ENCODE results near the gene IQCC.

The IQCC gene

GRCh38 chr1:32195972-32196823 is 9.3 kb upstream of the IQCC start:
- DNase-seq = no peak

GRCh38 chr1:32197074-32197473 is 8.4 kb upstream of the IQCC start:
- DNase-seq = no peak

- no peak for DNase-seq
These were observed 7.6 kb upstream of the IQCC start for GRCh38 chr1:32197837-32198236.

GRCh38 chr1:32198237-32199042 is 7.0 kb upstream of the IQCC start:
- DNase-seq = no peak

GRCh38 chr1:32199043-32199716 is 6.3 kb upstream of the IQCC start:
- no peak for DNase-seq

GRCh38 chr1:32199717-32200072 is 5.8 kb upstream of the IQCC start:
- DNase-seq = no peak

GRCh38 chr1:32200226-32201010 is 5.1 kb upstream of the IQCC start, which contains the start of gene CCDC28B:
CCDC28B (plus strand) TSS chr1:32200595; CDS start chr1:32201936, 1,341 bp downstream.
- DNase-seq = peak; percentile 41

GRCh38 chr1:32201011-32201855 is 4.2 kb upstream of the IQCC start:
- DNase-seq = peak; percentile 70

GRCh38 chr1:32204943-32205361 is 519 bp upstream of the IQCC start:
- no peak for DNase-seq

GRCh38 chr1:32208469-32208868 is 3.0 kb downstream of the IQCC start:
- DNase-seq = no peak

GRCh38 chr1:32208891-32209328 is 3.4 kb downstream of the IQCC start, which contains the start of gene DCDC2B:
DCDC2B (plus strand) TSS chr1:32209089; CDS start chr1:32209094, 5 bp downstream.
- DNase-seq = no peak

- peak; percentile 53 for DNase-seq
These were observed 10.4 kb downstream of the IQCC start for GRCh38 chr1:32215629-32216480.

GRCh38 chr1:32216566-32216965 is 11.1 kb downstream of the IQCC start:
- DNase-seq = no peak

GRCh38 chr1:32219022-32219421 is 13.6 kb downstream of the IQCC start:
- no peak for DNase-seq

- no peak for DNase-seq
These were observed 15.5 kb downstream of the IQCC start for GRCh38 chr1:32220746-32221580.

GRCh38 chr1:32221581-32221979 is 16.1 kb downstream of the IQCC start:
- DNase-seq = no peak

- peak; percentile 91 for DNase-seq
These were observed 16.7 kb downstream of the IQCC start, which contains the start of the genes EIF3I and TMEM234 for GRCh38 chr1:32221980-32222755. EIF3I (plus strand) TSS chr1:32222407; CDS start chr1:32222442, 35 bp downstream. TMEM234 (minus strand) TSS chr1:32222353; CDS start chr1:32222322, 31 bp downstream.

GRCh38 chr1:32223683-32224082 is 18.2 kb downstream of the IQCC start:
- DNase-seq = no peak
